Islet of Langerhans (tissue), 1 donor: Measurements from ENCODE around the gene SIGLEC7.
"Not testable (repeated sequence)": the region's sequence is repeated elsewhere in the genome, so short reads cannot be mapped to it uniquely, and the experiment has no call there.

Experiments used
- FAIRE-seq: peaks from one replicate; lab custom pipeline; 2011; peaks lifted over from hg19 to GRCh38; lab: Jason Lieb, UNC

SIGLEC7 gene

GRCh38 chr19:51139299-51140014 lies 2.6 kb upstream of the SIGLEC7 start:
- FAIRE-seq = no peak

- FAIRE-seq = no peak
Measured at GRCh38 chr19:51140441-51140840, 1.7 kb upstream of the SIGLEC7 start.

GRCh38 chr19:51141181-51141580 lies 920 bp upstream of the SIGLEC7 start:
- no peak for FAIRE-seq

GRCh38 chr19:51142809-51143475 lies 841 bp downstream of the SIGLEC7 start:
- not testable (repeated sequence) for FAIRE-seq

- no peak for FAIRE-seq
Measured at GRCh38 chr19:51143486-51143885, 1.4 kb downstream of the SIGLEC7 start.

GRCh38 chr19:51144482-51145045 lies 2.5 kb downstream of the SIGLEC7 start:
- no peak for FAIRE-seq

- FAIRE-seq = no peak
Measured at GRCh38 chr19:51145916-51146493, 3.9 kb downstream of the SIGLEC7 start.

- no peak for FAIRE-seq
Measured at GRCh38 chr19:51146751-51147150, 4.7 kb downstream of the SIGLEC7 start.

- FAIRE-seq = no peak
Measured at GRCh38 chr19:51147663-51148062, 5.6 kb downstream of the SIGLEC7 start.

- FAIRE-seq = no peak
Measured at GRCh38 chr19:51148580-51148979, 6.5 kb downstream of the SIGLEC7 start.

GRCh38 chr19:51150627-51151026 lies 8.5 kb downstream of the SIGLEC7 start:
- no peak for FAIRE-seq

- FAIRE-seq = no peak
Measured at GRCh38 chr19:51156710-51157109, 14.6 kb downstream of the SIGLEC7 start.

GRCh38 chr19:51157265-51157664 lies 15.2 kb downstream of the SIGLEC7 start:
- FAIRE-seq = no peak

GRCh38 chr19:51158474-51159129 lies 16.5 kb downstream of the SIGLEC7 start:
- no peak for FAIRE-seq

GRCh38 chr19:51159656-51160055 lies 17.6 kb downstream of the SIGLEC7 start:
- no peak for FAIRE-seq

GRCh38 chr19:51161266-51161665 lies 19.2 kb downstream of the SIGLEC7 start:
- no peak for FAIRE-seq

GRCh38 chr19:51161867-51162496 lies 19.9 kb downstream of the SIGLEC7 start:
- no peak for FAIRE-seq

- no peak for FAIRE-seq
Measured at GRCh38 chr19:51163257-51163656, 21.2 kb downstream of the SIGLEC7 start.

GRCh38 chr19:51164215-51164614 lies 22.1 kb downstream of the SIGLEC7 start:
- FAIRE-seq = no peak

GRCh38 chr19:51166846-51167490 lies 24.9 kb downstream of the SIGLEC7 start:
- FAIRE-seq = no peak

GRCh38 chr19:51168564-51169282 lies 26.6 kb downstream of the SIGLEC7 start:
- FAIRE-seq = no peak
